Measurements from ENCODE around the gene SEMA7A.

Gene SEMA7A

DNA sequence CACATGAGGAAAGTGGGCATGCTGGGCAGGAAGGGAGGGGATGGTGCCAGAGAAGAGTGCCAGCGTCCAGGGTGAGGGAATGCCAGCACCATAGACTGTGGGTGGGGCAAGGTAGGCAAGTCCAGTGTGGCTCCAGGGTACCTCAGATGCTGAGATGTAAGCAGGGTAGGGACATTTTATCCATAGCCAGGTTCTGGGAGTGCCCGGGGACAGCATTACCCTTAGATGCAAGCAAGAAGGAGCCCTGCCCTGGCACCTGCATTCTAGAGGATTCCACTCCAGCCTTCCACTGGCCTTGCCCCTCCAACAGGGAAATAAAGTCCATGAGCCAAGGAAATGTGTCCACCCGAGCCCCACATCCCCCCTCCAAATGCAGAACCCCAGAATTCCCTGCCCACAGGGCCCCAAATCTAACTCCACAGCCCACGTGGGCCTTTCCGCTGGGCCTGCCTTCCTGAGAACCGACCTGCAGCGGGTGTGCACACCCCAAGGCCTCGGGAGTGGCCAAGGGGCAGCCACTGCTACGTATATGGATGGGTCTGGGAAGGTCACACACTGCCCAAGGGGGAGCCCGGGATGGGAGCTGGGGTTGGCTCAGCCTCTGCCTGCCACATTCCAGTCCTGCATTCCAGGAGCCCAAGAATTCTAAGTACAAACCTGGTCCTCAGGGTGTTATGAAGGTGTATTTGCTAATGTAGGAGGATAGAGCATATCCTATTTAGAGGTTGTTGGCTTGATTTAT is 46.0 kb downstream of the SEMA7A start:
- H3K4me3 ChIP-seq (ENCODE audit: low read depth, low read length): no peak overlapping the region
- DNase-seq (ENCODE audit: low read depth): no peak
- TF ChIP-seq CTCF (conservative IDR thresholded peaks at IDR 0.05; ENCODE audit: low read depth, low read length): no peak

DNA sequence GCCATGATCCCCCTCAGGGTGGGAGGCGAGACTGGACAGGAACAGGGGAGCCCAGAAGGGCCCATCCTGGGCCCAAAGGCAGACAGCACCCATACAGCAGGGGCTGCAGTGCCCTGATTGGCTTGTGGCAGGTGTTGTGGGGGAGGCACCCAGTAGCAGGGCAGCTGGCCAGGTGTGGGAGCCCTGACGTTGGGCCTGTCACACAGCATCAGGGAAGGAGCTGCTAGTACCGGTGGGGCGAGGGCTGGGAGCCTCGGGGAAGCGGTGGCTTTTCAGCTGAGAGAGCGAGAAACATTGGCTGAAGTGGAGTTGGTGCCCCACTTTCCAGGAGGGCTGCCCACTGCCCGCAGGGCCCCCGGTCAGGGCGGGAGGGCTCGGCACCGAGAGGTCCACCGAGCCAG is 46.6 kb downstream of the SEMA7A start:
- no peak overlapping the region for H3K4me3 ChIP-seq (ENCODE audit: low read depth, low read length)
- no peak for TF ChIP-seq CTCF (conservative IDR thresholded peaks at IDR 0.05; ENCODE audit: low read depth, low read length)
- DNase-seq (ENCODE audit: low read depth): no peak

DNA sequence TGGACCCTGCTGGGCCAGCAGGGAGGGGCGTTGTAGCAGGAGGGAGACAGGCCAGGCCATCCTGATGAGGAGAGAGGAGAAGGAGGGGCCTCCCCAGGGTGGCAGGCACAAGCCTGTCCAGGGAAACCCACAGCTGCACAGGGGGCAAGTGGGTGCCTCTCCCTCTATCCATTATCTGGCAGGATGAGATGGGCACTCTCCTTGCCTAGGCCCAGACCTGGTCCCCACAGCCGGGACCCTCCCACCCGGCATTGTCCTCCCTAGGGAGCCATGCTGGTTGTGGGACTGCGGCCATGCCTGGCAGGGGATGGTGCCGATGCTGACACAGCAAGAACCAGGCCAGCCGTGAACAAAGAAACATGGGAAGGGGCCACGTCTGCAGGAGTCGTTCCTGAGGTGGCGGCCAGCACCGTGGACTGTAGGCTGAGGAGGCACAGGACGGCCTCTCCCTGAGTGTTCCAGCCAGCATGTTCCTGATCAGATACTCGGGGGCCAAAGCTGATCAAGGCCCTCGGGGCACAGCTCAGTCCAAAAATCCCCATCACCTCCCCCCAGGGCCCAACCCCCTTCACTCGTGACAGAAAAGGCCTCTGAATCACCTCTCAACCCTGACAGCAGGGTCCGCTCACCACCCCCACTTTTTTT is 47.1 kb downstream of the SEMA7A start:
- H3K4me3 ChIP-seq (ENCODE audit: low read depth, low read length): no peak overlapping the region
- no peak for DNase-seq (ENCODE audit: low read depth)
- no peak for TF ChIP-seq CTCF (conservative IDR thresholded peaks at IDR 0.05; ENCODE audit: low read depth, low read length)

DNA sequence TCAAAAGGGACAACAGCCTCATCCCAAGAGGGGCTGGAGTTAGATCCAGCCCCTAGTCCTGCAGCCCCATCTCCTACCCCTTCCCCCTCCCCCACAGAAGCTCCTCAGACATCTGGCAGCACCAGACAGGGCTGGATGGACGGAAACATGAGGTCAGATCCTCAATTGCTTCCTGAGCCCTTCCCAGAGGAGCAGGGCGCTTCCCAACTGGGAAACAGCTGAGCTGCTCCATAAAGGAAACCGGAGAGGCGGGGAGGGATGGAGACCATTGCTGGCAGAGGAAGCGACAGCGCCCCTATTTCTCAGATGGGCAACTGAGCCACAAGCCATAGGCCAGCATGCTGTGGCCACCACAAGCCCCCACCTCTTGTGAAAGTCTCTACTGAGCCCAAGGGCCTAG is 48.0 kb downstream of the SEMA7A start:
- H3K4me3 ChIP-seq (ENCODE audit: low read depth, low read length): no peak overlapping the region
- DNase-seq (ENCODE audit: low read depth): no peak
- TF ChIP-seq CTCF (conservative IDR thresholded peaks at IDR 0.05; ENCODE audit: low read depth, low read length): no peak

DNA sequence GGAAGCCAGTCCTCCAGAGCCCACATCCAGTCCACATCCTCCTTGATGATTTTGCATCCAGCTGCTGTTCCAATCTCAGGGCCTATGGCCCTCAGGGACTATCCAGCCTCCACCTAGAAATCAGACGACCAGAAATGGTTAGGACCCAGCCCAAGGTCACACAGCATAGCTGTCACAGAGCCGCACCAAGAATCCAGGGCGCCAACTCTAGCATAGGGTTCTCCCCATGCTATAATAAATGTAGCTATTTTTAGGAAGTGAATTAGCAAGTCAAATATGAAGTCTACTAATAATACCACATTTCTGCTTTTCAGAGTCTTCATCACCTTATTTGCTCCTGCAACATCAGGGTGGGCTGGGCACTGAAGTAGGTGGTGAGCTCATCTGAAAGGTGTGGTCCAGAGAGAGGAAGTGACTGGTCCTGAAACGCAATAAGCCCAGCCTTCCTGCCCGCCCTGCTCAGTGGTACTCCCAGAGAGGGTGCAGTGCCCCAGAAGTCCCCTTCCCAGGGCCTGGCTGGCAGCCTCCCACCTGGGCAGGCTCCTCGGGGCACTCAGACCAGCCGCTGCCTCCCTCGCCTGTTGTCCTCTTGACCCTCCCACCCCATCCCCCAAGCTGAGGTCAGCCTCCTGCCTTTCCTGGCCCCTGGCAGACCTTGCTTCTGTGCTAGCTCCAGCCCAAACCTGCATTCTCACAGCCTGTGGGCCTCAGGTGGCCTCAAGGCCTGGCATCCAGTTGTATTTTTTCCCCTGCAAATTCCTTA is 48.7 kb downstream of the SEMA7A start:
- H3K4me3 ChIP-seq (ENCODE audit: low read depth, low read length): no peak overlapping the region
- DNase-seq (ENCODE audit: low read depth): no peak
- TF ChIP-seq CTCF (conservative IDR thresholded peaks at IDR 0.05; ENCODE audit: low read depth, low read length): no peak

- H3K4me3 ChIP-seq (ENCODE audit: low read depth, low read length): no peak overlapping the region
- no peak for TF ChIP-seq CTCF (conservative IDR thresholded peaks at IDR 0.05; ENCODE audit: low read depth, low read length)
- no peak for DNase-seq (ENCODE audit: low read depth)
Observed at GRCh38 chr15:74384566-74384880, 49.2 kb downstream of the SEMA7A start.

All from choroid plexus epithelial cell (primary cell).